22Rv1 (cell line): Measurements from ENCODE around the gene GNG12.

ENCODE experiments used
- H3K27ac ChIP-seq: fragments of 450-650 bp; 2 replicates; pipeline ENCODE4 v1.5.1; 2017
- ZFX ChIP-seq: fragments of 450-650 bp; IDR thresholded peaks from 2 replicates; pipeline ENCODE4 v1.6.1; 2017; ENCODE audit warnings: antibody characterized with exemption, borderline replicate concordance
- TF ChIP-seq, protein P1 (sequence below): fragments of 450-650 bp; IDR thresholded peaks from 2 replicates; pipeline ENCODE4 v1.5.1; 2017; ENCODE audit warnings: mild to moderate bottlenecking

The GNG12 gene

GRCh38 chr1:67832737-67833601 lies at the start of gene GNG12:
Gene GNG12, minus strand, starts transcription at chr1:67833467. Its CDS starts 125,781 bp downstream, at chr1:67707686.
- no peak for TF ChIP-seq ZFX
- TF ChIP-seq, protein P1, sequence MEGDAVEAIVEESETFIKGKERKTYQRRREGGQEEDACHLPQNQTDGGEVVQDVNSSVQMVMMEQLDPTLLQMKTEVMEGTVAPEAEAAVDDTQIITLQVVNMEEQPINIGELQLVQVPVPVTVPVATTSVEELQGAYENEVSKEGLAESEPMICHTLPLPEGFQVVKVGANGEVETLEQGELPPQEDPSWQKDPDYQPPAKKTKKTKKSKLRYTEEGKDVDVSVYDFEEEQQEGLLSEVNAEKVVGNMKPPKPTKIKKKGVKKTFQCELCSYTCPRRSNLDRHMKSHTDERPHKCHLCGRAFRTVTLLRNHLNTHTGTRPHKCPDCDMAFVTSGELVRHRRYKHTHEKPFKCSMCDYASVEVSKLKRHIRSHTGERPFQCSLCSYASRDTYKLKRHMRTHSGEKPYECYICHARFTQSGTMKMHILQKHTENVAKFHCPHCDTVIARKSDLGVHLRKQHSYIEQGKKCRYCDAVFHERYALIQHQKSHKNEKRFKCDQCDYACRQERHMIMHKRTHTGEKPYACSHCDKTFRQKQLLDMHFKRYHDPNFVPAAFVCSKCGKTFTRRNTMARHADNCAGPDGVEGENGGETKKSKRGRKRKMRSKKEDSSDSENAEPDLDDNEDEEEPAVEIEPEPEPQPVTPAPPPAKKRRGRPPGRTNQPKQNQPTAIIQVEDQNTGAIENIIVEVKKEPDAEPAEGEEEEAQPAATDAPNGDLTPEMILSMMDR: no peak
- peak within 1 kb of the TSS; percentile 71 for H3K27ac ChIP-seq

DNA sequence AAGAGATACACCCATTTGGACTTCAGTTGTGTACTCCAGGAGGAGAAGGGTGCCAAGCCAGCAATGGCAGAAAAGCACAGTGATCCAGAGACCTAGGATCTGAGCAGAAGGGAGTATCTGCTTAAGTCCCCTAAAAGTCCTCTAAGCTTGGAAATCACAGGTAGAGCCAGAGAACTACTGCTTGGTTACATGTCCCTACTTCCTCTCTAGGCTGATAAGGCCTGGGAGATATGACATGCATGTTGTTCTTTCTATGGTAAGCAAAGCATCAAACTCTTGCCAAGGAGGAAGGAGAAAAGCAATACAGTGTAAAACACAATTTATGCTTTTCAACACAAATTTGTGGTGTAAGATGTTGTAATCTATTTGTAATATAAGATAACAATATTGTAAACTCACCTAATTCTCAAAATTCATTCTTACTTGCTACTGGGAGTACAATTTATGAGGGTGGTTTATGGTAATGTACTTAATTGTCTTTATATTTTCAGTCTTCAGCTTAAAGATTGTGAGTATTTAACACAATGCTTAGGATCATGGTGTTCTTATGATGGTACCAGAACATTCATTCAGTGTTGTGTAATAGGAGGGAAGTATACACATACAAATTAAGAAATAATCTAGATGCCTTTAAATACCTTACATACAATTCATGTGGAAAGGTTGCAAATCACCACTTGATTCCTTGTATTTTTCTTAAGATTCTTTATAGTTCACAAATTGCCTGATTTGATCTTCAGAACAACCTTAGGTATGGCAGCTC lies 49.1 kb upstream of the GNG12 start:
- H3K27ac ChIP-seq: no peak overlapping the region
- TF ChIP-seq, protein P1: no peak
- no peak for TF ChIP-seq ZFX

DNA sequence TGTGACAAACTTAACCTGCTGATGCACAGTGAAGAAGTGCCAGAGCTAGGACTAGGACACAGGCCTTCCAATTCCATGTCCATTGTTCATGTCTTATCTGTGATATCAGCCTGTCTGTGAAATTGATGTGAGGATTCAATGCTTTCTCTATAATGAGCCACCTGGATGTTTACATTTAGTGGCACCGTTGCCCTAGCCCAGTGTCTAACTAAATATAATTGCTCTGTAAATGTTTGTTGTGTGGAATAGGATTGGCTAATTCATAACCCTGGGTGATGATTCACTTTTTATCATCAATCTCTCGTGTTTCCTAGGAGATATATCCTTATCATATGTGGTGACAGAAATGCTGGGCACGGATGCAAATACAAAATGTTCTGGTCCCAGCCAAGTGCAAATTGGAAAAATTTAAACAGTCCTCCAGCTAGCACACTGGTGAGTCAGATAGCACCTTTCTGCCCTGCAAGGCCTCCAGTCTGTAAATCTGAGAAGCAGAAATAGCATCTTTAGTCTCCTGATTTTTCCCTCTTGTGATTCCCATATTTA lies 46.9 kb upstream of the GNG12 start:
- peak overlapping the region; percentile 80 for H3K27ac ChIP-seq
- no peak for TF ChIP-seq ZFX
- TF ChIP-seq, protein P1: no peak

GRCh38 chr1:67879485-67879884 lies 46.2 kb upstream of the GNG12 start:
- no peak for TF ChIP-seq ZFX
- TF ChIP-seq, protein P1: no peak

DNA sequence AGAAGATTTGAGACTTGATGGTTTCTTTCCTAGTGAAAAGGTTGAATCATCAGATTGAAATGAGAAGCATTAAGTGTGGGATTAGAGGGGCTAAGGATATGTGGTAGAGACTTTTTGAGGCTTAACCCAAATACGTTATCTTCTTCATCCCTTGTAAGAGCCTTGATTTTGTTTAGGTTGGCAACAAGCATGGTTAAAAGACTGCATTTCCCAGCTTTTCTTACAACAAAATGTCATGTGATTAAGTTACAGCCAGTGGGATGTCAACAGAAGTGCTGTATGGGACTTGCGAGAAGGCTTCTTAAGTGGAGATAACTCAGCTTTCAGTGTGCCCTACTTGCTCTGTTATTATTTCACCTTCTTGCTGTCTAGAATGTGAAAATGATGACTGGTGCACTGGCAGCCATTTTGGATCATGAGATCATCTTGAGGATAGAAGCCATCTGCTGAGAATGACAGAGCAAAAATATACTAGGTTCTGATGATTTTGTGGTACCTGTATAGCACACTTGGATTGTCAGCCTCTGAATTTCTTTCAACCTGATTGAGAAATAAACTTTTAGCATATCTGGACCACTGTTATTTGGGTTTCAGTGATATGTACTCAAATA lies 41.3 kb upstream of the GNG12 start:
- no peak overlapping the region for H3K27ac ChIP-seq
- TF ChIP-seq, protein P1: no peak
- no peak for TF ChIP-seq ZFX

More at GRCh38 chr1:67879485-67879884, 46.2 kb upstream of the GNG12 start:
- H3K27ac ChIP-seq: peak overlapping the region; percentile 80

DNA sequence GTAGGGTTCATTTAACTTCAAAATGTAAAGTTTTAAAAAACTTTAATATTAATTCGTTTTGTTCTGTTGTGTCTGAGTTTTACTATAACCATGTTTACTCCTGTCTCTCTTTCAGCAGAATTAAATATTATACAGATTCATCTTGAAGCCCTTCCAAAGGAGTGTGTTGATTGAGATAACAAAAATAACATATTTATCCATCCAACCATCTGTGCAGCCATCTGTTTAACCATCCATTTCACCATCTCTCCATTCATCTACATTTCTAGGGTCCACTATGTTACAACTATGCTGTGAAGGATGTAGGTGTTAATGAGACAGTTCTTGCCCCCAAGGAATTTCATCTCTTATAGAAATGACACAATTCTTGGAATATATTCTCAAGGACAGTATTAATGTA lies 36.0 kb upstream of the GNG12 start:
- no peak for TF ChIP-seq ZFX
- TF ChIP-seq, protein P1: no peak
- no peak overlapping the region for H3K27ac ChIP-seq
